ENCODE results near the gene SNRNP25.
"Not testable (repeated sequence)": the region's sequence is repeated elsewhere in the genome, so short reads cannot be mapped to it uniquely, and the experiment has no call there.

GRCh38 chr16:38206-38605 is 15.4 kb upstream of the SNRNP25 start:
- TF ChIP-seq POLR2A, POLR2AphosphoS5 (IDR thresholded peaks at IDR 0.05): not testable (repeated sequence)
- TF ChIP-seq, protein P1, sequence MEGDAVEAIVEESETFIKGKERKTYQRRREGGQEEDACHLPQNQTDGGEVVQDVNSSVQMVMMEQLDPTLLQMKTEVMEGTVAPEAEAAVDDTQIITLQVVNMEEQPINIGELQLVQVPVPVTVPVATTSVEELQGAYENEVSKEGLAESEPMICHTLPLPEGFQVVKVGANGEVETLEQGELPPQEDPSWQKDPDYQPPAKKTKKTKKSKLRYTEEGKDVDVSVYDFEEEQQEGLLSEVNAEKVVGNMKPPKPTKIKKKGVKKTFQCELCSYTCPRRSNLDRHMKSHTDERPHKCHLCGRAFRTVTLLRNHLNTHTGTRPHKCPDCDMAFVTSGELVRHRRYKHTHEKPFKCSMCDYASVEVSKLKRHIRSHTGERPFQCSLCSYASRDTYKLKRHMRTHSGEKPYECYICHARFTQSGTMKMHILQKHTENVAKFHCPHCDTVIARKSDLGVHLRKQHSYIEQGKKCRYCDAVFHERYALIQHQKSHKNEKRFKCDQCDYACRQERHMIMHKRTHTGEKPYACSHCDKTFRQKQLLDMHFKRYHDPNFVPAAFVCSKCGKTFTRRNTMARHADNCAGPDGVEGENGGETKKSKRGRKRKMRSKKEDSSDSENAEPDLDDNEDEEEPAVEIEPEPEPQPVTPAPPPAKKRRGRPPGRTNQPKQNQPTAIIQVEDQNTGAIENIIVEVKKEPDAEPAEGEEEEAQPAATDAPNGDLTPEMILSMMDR (IDR thresholded peaks at IDR 0.05), result not testable (repeated sequence)
